GM23338 (cell line): ENCODE data around the gene LPAR1. TPM values are rescaled to one million over a fixed set of nuclear protein-coding genes. Genes with fewer than 3 reads are reported as not detected.

Source experiments
- ATAC-seq: fragments of 200-7000 bp; cut with Tn5 transposase; 3 replicates; pipeline ENCODE4 v1.9.1; 2020
- DNase-seq: peaks from one replicate; pipeline ENCODE4 v3.0.0-alpha.2; 2015; ENCODE audit warnings: low spot score
- H2AFZ ChIP-seq: fragments of 200-600 bp; sonication (generic); 2 replicates; pipeline ENCODE4 v1.8.0; 2016; ENCODE audit warnings: antibody characterized with exemption, mild to moderate bottlenecking, moderate library complexity
- H3F3A ChIP-seq: fragments of 200-600 bp; sonication (generic); replicated peaks from 2 replicates; pipeline ENCODE4 v1.8.0; 2017; ENCODE audit warnings: antibody characterized with exemption, mixed run types, low read depth
- H3K27ac ChIP-seq: fragments of 200-600 bp; sonication (generic); 2 replicates; pipeline ENCODE4 v1.6.1; 2016; ENCODE audit warnings: low read depth
- H3K27me3 ChIP-seq: fragments of 200-600 bp; sonication (generic); 2 replicates; pipeline ENCODE4 v1.8.0; 2016; ENCODE audit warnings: mild to moderate bottlenecking, mixed run types, moderate library complexity; ENCODE audit not compliant: insufficient read depth
- H3K36me3 ChIP-seq: fragments of 200-600 bp; sonication (generic); 2 replicates; pipeline ENCODE4 v1.8.0; 2016; ENCODE audit warnings: mild to moderate bottlenecking; ENCODE audit not compliant: insufficient read depth
- H3K4me1 ChIP-seq: fragments of 200-600 bp; sonication (generic); 2 replicates; pipeline ENCODE4 v1.8.0; 2016; ENCODE audit warnings: mild to moderate bottlenecking, moderate library complexity; ENCODE audit not compliant: insufficient read depth
- H3K4me2 ChIP-seq: fragments of 200-600 bp; sonication (generic); 2 replicates; pipeline ENCODE4 v1.7.1; 2017; ENCODE audit warnings: mixed run types
- H3K4me3 ChIP-seq: fragments of 200-600 bp; sonication (generic); 2 replicates; pipeline ENCODE4 v1.6.1; 2016; ENCODE audit warnings: mixed run types
- H3K79me2 ChIP-seq: fragments of 200-600 bp; sonication (generic); replicated peaks from 2 replicates; pipeline ENCODE4 v1.8.0; 2017; ENCODE audit warnings: mild to moderate bottlenecking; ENCODE audit not compliant: insufficient read depth
- H3K9me2 ChIP-seq: fragments of 200-600 bp; sonication (generic); 2 replicates; pipeline ENCODE4 v1.8.0; 2017; ENCODE audit not compliant: insufficient read depth
- H4K20me1 ChIP-seq: fragments of 200-600 bp; sonication (generic); replicated peaks from 2 replicates; pipeline ENCODE4 v1.8.0; 2017; ENCODE audit warnings: mild to moderate bottlenecking; ENCODE audit not compliant: insufficient read depth
- H3K27ac Mint-ChIP-seq: 2 replicates; pipeline ENCODE4 v1.8.0; 2020; ENCODE audit warnings: inconsistent platforms, mild to moderate bottlenecking, moderate library complexity, mixed read lengths
- H3K27me3 Mint-ChIP-seq: 3 replicates; pipeline ENCODE4 v1.8.0; 2022; ENCODE audit warnings: low read depth, mild to moderate bottlenecking, moderate library complexity, mixed read lengths, inconsistent platforms; ENCODE audit not compliant: insufficient read depth, poor library complexity
- H3K36me3 Mint-ChIP-seq: 3 replicates; pipeline ENCODE4 v1.8.0; 2021; ENCODE audit warnings: low read depth, mild to moderate bottlenecking, inconsistent platforms, moderate library complexity, mixed read lengths
- H3K4me1 Mint-ChIP-seq: 3 replicates; pipeline ENCODE4 v1.8.0; 2020; ENCODE audit warnings: mild to moderate bottlenecking, inconsistent platforms, mixed read lengths
- H3K4me3 Mint-ChIP-seq: 3 replicates; pipeline ENCODE4 v1.8.0; 2021; ENCODE audit warnings: moderate library complexity, mild to moderate bottlenecking, inconsistent platforms, mixed read lengths
- H3K9me3 Mint-ChIP-seq: 3 replicates; pipeline ENCODE4 v1.8.0; 2020; ENCODE audit warnings: moderate library complexity, mild to moderate bottlenecking, inconsistent platforms, mixed read lengths
- CREB1 ChIP-seq: fragments of 250-450 bp; sonication (Bioruptor Pico); IDR thresholded peaks from 2 replicates; pipeline ENCODE4 v1.5.0; 2020; ENCODE audit warnings: low read depth, mild to moderate bottlenecking, moderate library complexity
- CTCF ChIP-seq, 2 experiments: fragments of 200-600 bp in 1 of 2; sonication (generic) in 1 of 2; conservative IDR thresholded peaks; 2 replicates each; pipeline versions ENCODE4 v1.5.1 to v1.6.1; 2016 to 2017; ENCODE audit warnings: antibody characterized with exemption in 2 of 2, low read depth in 2 of 2, mild to moderate bottlenecking in 2 of 2, moderate library complexity in 1 of 2
- EZH2 ChIP-seq: fragments of 200-600 bp; sonication (generic); IDR thresholded peaks from one replicate; pipeline ENCODE4 v1.8.0; 2017; ENCODE audit warnings: antibody characterized with exemption, mild to moderate bottlenecking, low read depth; ENCODE audit not compliant: unreplicated experiment
- EZH2phosphoT487 ChIP-seq: fragments of 200-600 bp; sonication (generic); IDR thresholded peaks from one replicate; pipeline ENCODE4 v1.8.1; 2018; ENCODE audit warnings: antibody characterized with exemption; ENCODE audit not compliant: unreplicated experiment
- JUNB ChIP-seq: IDR thresholded peaks from one replicate; pipeline ENCODE4 v1.6.1; 2016; ENCODE audit warnings: antibody characterized with exemption; ENCODE audit not compliant: unreplicated experiment
- NANOG ChIP-seq: IDR thresholded peaks from 2 replicates; pipeline ENCODE4 v1.6.1; 2016; ENCODE audit warnings: antibody characterized with exemption, borderline replicate concordance
- POLR2AphosphoS5 ChIP-seq: IDR thresholded peaks from 2 replicates; pipeline ENCODE4 v1.6.1; 2016; ENCODE audit warnings: antibody characterized with exemption, low read depth
- REST ChIP-seq: IDR thresholded peaks from one replicate; pipeline ENCODE4 v1.6.1; 2018; ENCODE audit warnings: antibody characterized with exemption; ENCODE audit not compliant: unreplicated experiment
- STAT1 ChIP-seq: IDR thresholded peaks from one replicate; pipeline ENCODE4 v1.6.1; 2016; ENCODE audit warnings: antibody characterized with exemption; ENCODE audit not compliant: unreplicated experiment
- ZNF114 ChIP-seq: fragments of 250-450 bp; sonication (Bioruptor Pico); IDR thresholded peaks from 2 replicates; pipeline ENCODE4 v1.5.0; 2020; ENCODE audit warnings: mild to moderate bottlenecking, moderate library complexity
- ZNF331 ChIP-seq: fragments of 250-450 bp; sonication (Bioruptor Pico); IDR thresholded peaks from 2 replicates; pipeline ENCODE4 v1.5.0; 2020; ENCODE audit warnings: low read depth, mild to moderate bottlenecking, moderate library complexity
- polyA plus RNA-seq: library from polyadenylated mRNA; unstranded; fragments of >200 nt; fragmentation: Nextera tagmentation; extraction: Ambion mirVana; gene quantifications from 2 replicates; pipeline ENCODE4 v1.2.1, GENCODE V29; 2016
- total RNA-seq: library from RNA; depleted of rRNA; stranded (reverse); fragments of >200 nt; shearing (Covaris generic); gene quantifications from 2 replicates; pipeline ENCODE4 v1.2.3, GENCODE V29; 2014
- TF ChIP-seq, protein P1 (sequence below): IDR thresholded peaks from 2 replicates; pipeline ENCODE4 v1.6.1; 2016; ENCODE audit warnings: antibody characterized with exemption

The LPAR1 gene
- total and polyA plus RNA-seq, 2 experiments from 2014 or later: 1.0 to 3.8 TPM

GRCh38 chr9:110939573-110939972 is 98.7 kb downstream of the LPAR1 start (continued):
- TF ChIP-seq REST (no peak), ZNF114 (CRISPR knock-in tag) (no peak)

DNA sequence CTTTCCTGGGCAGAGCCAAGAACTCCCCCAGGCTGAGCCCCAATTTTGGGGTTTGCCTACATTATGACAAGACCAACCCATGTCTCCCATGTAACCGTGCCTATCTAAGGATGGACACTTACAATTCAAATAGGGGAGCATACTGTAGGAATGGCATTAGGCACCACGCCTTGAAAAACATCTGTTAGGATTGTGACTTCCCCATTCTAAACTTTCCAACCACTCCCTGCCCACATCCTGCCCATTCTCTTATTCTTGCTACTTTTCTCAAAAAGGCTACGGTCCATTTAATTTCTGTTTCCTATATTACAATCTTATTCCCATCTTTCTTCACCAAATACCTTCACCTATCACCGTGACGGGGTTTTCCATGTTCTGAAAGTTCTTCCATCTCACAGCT is 99.2 kb downstream of the LPAR1 start:
- H3K27me3 ChIP-seq: no peaks in the 10 kb centered on the region
- Mint-ChIP-seq H3K9me3 (no peaks in the 10 kb centered on the region), H3K4me1 (no peaks in the 10 kb centered on the region), H3K27ac (no peak overlapping the region), H3K4me3 (no peak overlapping the region), H3K27me3 (no peaks in the 10 kb centered on the region), H3K36me3 (no peaks in the 10 kb centered on the region)
- no peaks in the 10 kb centered on the region for H3F3A ChIP-seq
- no peaks in the 10 kb centered on the region for H3K79me2 ChIP-seq
- H3K9me2 ChIP-seq: peaks cover 11% of the 10 kb centered on the region; the same call in 1 of the 2 replicates
- TF ChIP-seq EZH2 (no peak), NANOG (no peak), POLR2AphosphoS5 (no peak), CTCF (conservative IDR thresholded peaks at IDR 0.05; ENCODE audit: low read depth in 2 of 2) (no peak), EZH2phosphoT487 (no peak), STAT1 (no peak), JUNB (no peak), CREB1 (no peak), ZNF331 (CRISPR knock-in tag) (no peak), REST (no peak)
- TF ChIP-seq, protein P1, sequence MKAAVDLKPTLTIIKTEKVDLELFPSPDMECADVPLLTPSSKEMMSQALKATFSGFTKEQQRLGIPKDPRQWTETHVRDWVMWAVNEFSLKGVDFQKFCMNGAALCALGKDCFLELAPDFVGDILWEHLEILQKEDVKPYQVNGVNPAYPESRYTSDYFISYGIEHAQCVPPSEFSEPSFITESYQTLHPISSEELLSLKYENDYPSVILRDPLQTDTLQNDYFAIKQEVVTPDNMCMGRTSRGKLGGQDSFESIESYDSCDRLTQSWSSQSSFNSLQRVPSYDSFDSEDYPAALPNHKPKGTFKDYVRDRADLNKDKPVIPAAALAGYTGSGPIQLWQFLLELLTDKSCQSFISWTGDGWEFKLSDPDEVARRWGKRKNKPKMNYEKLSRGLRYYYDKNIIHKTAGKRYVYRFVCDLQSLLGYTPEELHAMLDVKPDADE: no peak
- ATAC-seq: no peak
- no peaks in the 10 kb centered on the region for H3K4me1 ChIP-seq
- no peak overlapping the region for H3K27ac ChIP-seq
- H2AFZ ChIP-seq: no peak overlapping the region
- H3K4me2 ChIP-seq: no peak overlapping the region
- H3K4me3 ChIP-seq: no peak overlapping the region
- H4K20me1 ChIP-seq: no peaks in the 10 kb centered on the region
- no peak for DNase-seq
- no peaks in the 10 kb centered on the region for H3K36me3 ChIP-seq
